ENCODE results near the gene LONP1.

LONP1 gene

DNA sequence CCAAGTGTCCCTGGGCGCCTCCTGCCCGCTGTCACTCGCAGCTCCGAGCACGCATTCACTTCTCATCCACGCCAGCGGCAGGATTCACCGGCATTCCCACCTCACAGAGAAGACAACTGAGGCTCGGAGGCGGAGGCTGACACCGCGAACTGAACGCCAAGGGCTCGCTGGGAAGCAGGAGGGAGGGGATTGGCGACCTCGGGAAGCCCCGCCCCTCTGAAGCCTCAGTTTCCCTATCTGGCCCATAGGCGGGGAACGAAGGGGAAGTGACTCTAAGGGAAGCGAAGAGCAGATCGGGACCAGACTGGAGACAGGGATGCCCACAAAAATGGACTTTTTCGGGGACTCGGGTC is 39.9 kb downstream of the LONP1 start:
- TF ChIP-seq, protein P1, sequence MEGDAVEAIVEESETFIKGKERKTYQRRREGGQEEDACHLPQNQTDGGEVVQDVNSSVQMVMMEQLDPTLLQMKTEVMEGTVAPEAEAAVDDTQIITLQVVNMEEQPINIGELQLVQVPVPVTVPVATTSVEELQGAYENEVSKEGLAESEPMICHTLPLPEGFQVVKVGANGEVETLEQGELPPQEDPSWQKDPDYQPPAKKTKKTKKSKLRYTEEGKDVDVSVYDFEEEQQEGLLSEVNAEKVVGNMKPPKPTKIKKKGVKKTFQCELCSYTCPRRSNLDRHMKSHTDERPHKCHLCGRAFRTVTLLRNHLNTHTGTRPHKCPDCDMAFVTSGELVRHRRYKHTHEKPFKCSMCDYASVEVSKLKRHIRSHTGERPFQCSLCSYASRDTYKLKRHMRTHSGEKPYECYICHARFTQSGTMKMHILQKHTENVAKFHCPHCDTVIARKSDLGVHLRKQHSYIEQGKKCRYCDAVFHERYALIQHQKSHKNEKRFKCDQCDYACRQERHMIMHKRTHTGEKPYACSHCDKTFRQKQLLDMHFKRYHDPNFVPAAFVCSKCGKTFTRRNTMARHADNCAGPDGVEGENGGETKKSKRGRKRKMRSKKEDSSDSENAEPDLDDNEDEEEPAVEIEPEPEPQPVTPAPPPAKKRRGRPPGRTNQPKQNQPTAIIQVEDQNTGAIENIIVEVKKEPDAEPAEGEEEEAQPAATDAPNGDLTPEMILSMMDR (IDR thresholded peaks at IDR 0.05; ENCODE audit: low read depth, low read length): no peak
- no peak for DNase-seq
- peak overlapping the region; percentile 88 for H3K4me3 ChIP-seq (ENCODE audit: low read depth, low read length)
- H3K36me3 ChIP-seq: no peaks in the 10 kb centered on the region
- no peaks in the 10 kb centered on the region for H3K4me1 ChIP-seq
- H3K9me3 ChIP-seq: no peaks in the 10 kb centered on the region
- H3K27me3 ChIP-seq: no peaks in the 10 kb centered on the region

DNA sequence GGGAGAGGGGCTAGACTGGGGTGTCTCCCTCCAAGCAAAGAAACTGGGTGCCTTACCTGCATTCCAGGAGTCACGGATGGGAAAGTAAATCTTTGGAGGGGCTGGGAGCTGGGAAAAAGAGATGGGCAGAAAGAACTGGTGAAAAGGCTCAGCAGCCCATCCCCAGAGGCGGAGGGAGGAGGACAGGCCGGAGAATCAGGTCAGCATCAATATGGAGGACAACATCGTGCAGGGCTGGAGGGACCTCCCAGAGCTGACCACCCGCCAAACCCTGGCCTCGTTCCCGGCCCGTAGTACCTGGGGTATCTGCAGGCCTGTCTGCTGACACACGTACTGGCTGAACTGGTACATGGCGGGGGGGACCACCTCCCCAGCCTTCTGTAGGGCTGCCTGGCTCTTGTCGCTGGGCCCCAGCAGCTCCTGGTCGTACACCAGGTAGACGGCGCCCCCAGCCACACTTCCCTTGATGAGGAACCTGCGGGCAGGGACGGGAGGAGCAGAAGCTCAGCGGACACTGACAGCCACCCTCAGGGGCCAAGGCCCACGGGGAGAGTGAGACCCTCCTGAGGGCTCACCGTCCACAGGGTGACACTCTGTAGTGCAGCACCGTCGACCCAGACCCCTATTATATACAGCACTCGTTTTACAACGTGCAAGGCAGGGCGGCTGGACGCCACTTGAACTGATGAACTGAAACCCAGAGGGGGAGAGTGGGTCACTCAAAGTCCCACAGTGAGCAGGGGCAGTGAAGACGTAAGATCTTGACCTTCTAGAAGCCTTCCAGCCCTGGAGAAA is 40.5 kb downstream of the LONP1 start:
- TF ChIP-seq, protein P1 (IDR thresholded peaks at IDR 0.05; ENCODE audit: low read depth, low read length): no peak
- no peak for DNase-seq
- H3K4me1 ChIP-seq: no peaks in the 10 kb centered on the region

DNA sequence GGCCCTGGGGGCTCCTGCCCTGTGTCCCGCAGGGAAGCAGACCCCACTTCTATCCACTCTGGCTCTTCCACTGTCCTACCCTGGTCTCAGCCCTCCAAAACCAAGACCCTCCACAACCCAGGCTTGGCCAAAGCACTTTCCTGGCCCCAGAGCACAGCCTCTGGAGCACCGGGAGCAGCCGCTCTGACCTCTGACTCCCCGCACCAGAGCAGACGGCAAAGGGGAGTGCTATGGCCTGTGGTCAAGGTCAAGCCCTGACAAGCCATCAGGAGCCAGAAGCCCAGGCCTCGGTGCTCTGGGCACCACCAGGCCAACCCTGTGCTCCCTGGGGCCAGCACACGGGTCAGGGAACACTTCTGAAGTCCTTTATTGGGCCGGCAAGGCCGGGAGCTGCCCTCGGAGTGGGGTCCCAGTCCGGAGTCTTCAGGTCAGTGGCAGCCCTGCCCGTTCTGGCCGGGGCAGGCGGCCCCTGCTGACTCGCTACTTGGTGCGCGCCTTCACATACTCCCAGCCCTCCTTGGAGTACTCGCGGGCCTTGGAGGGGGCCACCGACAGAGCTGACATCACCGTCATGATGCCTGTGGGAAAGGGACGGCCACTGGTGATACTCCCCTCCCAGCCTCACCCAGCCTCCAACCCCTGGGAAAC is 41.8 kb downstream of the LONP1 start:
- TF ChIP-seq, protein P1 (IDR thresholded peaks at IDR 0.05; ENCODE audit: low read depth, low read length): no peak
- Histone ChIP-seq H3K36me3 (no peaks in the 10 kb centered on the region), H3K9me3 (no peaks in the 10 kb centered on the region), H3K4me3 (ENCODE audit: low read depth, low read length) (no peak overlapping the region), H3K4me1 (no peaks in the 10 kb centered on the region), H3K27me3 (no peaks in the 10 kb centered on the region)
- DNase-seq: no peak

More for the DNA sequence above, 40.5 kb downstream of the LONP1 start:
- no peaks in the 10 kb centered on the region for H3K36me3 ChIP-seq
- no peaks in the 10 kb centered on the region for H3K27me3 ChIP-seq
- H3K4me3 ChIP-seq (ENCODE audit: low read depth, low read length): peak overlapping the region; percentile 88
- no peaks in the 10 kb centered on the region for H3K9me3 ChIP-seq

DNA sequence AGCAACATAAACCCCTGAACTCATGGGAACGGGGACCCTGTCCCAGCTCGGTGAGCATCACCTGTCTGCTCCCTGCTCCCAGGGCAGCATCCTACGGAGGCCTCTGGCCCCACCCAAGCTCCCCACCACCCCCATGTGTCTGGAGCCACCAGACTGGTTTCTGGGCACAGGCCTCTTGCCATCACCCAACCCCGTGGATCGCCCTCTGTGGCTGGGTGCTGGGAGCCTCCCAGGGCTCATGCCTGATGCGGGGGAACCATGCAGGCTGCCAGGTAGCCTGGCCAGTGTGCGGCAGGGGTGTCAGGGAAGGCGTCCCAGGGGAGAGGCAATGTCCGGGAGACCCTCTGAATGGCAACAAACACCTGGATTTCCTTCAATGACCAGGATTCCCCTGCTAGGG is 42.4 kb downstream of the LONP1 start:
- Histone ChIP-seq H3K27me3 (no peaks in the 10 kb centered on the region), H3K36me3 (no peaks in the 10 kb centered on the region), H3K4me1 (no peaks in the 10 kb centered on the region), H3K9me3 (no peaks in the 10 kb centered on the region), H3K4me3 (ENCODE audit: low read depth, low read length) (no peak overlapping the region)
- TF ChIP-seq, protein P1 (IDR thresholded peaks at IDR 0.05; ENCODE audit: low read depth, low read length): no peak
- no peak for DNase-seq

DNA sequence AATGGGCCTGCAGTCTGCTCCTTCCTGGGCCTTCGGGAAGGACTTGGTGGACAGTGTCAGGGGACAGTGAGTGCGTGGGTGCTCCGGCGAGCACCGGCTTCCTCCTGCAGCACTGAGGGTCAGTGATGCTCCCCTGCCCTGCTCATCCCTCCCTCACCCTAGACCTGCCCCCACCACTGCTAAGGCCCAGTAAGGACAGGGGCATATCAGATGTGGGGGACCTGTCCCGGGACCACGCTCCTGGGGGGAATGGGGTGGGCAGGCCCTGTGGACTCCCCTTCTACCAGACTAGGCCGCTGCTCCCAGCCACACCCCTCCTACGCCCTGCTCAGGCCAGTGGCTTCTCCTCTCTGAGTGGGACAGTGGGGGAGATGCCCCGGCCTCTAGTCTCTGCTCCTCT is 42.8 kb downstream of the LONP1 start:
- Histone ChIP-seq H3K27me3 (no peaks in the 10 kb centered on the region), H3K9me3 (no peaks in the 10 kb centered on the region), H3K36me3 (peaks cover under 1% of the 10 kb centered on the region), H3K4me1 (no peaks in the 10 kb centered on the region), H3K4me3 (ENCODE audit: low read depth, low read length) (no peak overlapping the region)
- TF ChIP-seq, protein P1 (IDR thresholded peaks at IDR 0.05; ENCODE audit: low read depth, low read length): no peak
- no peak for DNase-seq

DNA sequence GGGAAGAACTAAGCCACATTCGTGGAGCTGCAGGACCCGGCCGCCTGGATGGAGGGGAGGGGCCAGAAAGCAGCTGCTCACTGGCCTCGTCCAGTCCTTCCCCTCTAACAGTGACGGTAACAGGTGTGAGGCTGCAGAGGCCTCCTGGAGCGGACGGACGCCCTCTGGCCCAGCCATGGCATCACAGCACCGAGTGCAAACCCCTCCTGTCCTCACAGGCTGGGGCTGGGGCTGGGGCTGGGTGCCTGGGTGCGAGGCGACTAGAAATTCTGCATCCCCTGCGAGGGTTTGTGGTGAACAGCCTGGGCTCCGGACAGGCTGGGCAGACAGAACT is 43.2 kb downstream of the LONP1 start:
- H3K27me3 ChIP-seq: no peaks in the 10 kb centered on the region
- H3K4me1 ChIP-seq: no peaks in the 10 kb centered on the region
- TF ChIP-seq, protein P1 (IDR thresholded peaks at IDR 0.05; ENCODE audit: low read depth, low read length): no peak
- no peak for DNase-seq
- H3K4me3 ChIP-seq (ENCODE audit: low read depth, low read length): no peak overlapping the region
- no peaks in the 10 kb centered on the region for H3K9me3 ChIP-seq
- H3K36me3 ChIP-seq: peaks cover 5% of the 10 kb centered on the region
